ENCODE results near the gene CXCL1.

CXCL1 gene

DNA sequence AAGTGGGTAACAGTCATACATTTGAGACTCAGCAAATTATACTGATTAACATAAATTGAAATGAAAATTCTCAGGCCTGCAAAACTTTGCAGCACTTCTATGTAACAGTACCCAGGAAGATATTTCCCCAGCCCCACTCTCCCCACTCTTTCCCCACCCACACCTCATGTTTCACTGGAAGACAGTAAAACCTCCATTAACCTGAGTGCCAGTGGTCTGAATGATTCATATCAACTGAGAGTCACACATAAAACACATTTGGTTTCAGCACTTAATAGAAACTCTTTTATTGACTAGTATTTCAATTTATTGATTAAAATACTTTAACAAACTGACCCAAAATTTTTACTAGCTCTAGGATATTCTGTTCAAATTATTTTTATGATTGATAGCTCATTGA lies 25.8 kb upstream of the CXCL1 start:
- Mint-ChIP-seq H3K27ac (no peak overlapping the region), H3K4me3 (no peak overlapping the region), H3K4me1 (no peaks in the 10 kb centered on the region), H3K9me3 (no peaks in the 10 kb centered on the region), H3K27me3 (peaks cover 11 to 12% of the 10 kb centered on the region in 2 donors), H3K36me3 (no peaks in the 10 kb centered on the region)
- no peak for ATAC-seq (replicated peaks)
- no peak for DNase-seq

DNA sequence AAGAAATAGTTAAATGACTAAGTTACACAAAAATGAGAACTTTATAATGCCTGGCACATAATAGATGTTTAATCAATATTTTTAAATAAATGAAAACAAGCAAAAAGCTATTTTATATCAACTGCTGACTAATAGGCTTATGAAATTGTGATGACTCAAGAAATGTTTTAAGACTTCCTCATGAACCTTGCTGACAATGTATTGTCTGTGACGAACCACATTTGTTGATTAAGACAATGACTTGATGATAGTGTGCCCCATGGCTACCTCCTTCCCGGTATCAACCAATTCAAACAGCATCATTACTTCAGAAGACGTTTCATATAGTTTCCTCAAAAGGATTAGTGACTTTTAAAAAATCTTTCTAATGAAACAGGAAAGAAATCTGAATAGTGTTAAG lies 24.8 kb upstream of the CXCL1 start:
- H3K36me3 Mint-ChIP-seq, result no peaks in the 10 kb centered on the region
- ATAC-seq (replicated peaks) (no peak), DNase-seq (no peak)
- H3K4me3 Mint-ChIP-seq, result no peak overlapping the region
- no peaks in the 10 kb centered on the region for H3K4me1 Mint-ChIP-seq
- H3K27me3 Mint-ChIP-seq, result peaks cover 4% of the 10 kb centered on the region in 2 donors
- no peak overlapping the region for H3K27ac Mint-ChIP-seq
- H3K9me3 Mint-ChIP-seq, result no peaks in the 10 kb centered on the region

DNA sequence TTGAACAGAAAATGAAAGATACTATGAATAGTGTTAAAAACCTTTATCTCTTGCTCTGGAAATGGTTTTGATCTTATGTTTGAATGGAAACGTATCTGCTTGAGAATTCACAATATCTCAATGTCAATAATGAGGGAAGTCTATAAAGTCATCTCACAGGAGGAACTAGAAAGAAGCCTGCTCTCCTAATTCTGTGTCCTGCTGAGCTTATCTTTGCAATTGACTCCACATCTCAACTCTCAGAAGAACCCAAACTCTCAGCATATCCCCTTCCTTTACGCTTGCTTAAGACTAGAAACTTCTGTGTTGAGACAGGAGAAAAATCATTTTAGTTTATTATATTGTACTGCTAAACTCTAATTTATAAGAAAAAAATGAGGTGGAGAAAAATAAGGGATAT lies 24.4 kb upstream of the CXCL1 start:
- Mint-ChIP-seq H3K4me3 (no peak overlapping the region), H3K27ac (no peak overlapping the region), H3K9me3 (no peaks in the 10 kb centered on the region), H3K4me1 (no peaks in the 10 kb centered on the region), H3K36me3 (no peaks in the 10 kb centered on the region), H3K27me3 (no peaks in the 10 kb centered on the region)
- no peak for DNase-seq
- no peak for ATAC-seq (replicated peaks)

DNA sequence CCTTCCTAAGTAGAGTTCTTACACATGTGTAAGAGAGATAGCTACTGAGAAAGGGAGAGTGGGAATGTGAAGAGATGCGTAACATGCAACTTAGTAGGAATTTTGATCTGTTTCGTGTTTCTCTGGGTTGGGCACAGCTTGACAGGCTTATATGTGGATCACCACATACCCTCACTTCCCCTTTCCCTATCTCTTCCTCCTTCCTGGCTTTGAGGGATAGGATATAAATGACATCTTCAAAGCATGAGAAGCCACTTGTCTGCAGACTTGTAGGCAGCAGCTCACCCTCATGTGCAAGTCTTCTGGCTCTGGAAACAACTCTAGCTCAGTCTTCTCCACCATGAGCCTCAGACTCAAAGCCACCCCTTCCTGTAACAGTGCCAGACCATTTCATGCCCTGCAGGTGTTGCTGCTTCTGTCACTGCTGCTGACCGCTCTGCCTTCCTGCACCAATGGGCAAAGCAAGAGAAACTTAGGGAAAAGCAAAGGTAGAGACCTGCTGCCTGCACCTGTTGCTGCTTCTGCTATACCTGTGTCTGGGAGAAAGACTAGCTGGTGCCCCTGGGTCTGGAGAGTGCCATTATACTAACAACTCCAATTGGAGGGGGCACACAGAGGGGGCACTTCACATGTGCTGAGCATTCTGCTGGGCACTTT lies 21.5 kb upstream of the CXCL1 start:
- Mint-ChIP-seq H3K4me1 (no peaks in the 10 kb centered on the region), H3K27me3 (no peaks in the 10 kb centered on the region), H3K27ac (no peak overlapping the region), H3K4me3 (no peak overlapping the region), H3K9me3 (no peaks in the 10 kb centered on the region), H3K36me3 (no peaks in the 10 kb centered on the region)
- ATAC-seq (replicated peaks) (no peak), DNase-seq (no peak)

DNA sequence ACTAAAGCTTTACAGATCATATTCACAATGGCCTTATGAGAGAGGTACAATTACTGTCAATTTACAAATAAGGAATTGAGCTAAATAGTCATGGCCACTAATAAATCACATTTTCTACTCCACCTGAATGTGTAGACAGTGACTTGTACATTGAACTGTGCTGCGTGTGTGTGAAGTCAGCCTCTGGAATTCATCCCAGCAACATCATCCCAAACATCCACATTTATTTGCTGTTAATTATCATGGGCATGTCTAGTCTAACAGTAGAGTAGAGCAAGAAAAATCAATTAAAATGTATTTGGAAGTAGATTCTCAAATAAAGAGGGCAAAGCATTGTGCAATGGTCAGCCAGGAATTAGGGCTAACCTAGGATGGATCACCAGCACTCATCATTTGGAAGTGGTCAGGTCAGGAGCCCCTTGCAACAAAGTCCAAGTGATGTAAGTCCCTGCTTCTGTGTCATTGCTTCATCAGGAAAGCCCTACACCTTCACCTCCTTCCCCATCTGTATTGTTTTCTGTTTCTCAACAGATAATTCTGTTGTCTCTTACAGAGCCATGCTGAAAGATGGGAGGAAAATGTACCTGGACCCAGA lies 20.9 kb upstream of the CXCL1 start:
- DNase-seq (no peak), ATAC-seq (replicated peaks) (no peak)
- H3K4me3 Mint-ChIP-seq, result no peak overlapping the region
- H3K4me1 Mint-ChIP-seq, result no peaks in the 10 kb centered on the region
- no peak overlapping the region for H3K27ac Mint-ChIP-seq
- H3K27me3 Mint-ChIP-seq, result no peaks in the 10 kb centered on the region
- H3K9me3 Mint-ChIP-seq, result no peaks in the 10 kb centered on the region
- no peaks in the 10 kb centered on the region for H3K36me3 Mint-ChIP-seq

DNA sequence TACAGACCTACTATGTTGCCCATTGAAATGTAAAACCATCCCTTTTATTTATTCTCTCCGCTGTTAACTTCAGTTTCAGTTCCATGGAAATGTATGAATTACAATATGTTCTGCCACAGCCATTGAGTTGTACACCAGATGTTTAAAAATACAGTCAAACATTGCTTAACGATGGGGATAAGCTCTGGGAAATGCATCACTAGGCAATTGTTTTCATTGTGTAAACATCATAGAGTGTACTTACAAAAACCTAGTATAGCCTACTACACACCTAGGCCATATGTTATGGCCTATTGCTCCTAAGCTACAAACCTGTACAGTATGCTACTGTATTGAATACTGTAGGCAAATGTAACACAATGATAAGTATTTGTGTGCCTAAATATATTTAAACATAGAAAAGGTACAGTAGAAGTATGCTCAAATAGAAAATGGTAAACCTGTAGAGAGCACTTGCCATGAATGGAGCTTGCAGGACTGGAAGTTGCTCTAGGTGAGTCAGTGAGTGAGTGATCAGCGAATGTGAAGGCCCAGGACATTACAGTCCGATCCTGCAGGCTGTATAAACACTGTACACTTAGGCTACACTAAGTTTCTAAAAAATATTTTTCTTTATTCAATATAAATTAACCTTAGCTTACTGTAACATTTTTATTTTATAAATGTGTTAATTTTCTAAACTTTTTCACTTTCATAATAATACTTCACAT lies 18.8 kb upstream of the CXCL1 start:
- no peak overlapping the region for H3K27ac Mint-ChIP-seq
- DNase-seq (no peak), ATAC-seq (replicated peaks) (no peak)
- H3K4me3 Mint-ChIP-seq, result no peak overlapping the region
- no peaks in the 10 kb centered on the region for H3K9me3 Mint-ChIP-seq
- H3K36me3 Mint-ChIP-seq, result no peaks in the 10 kb centered on the region
- H3K27me3 Mint-ChIP-seq, result peaks cover 5 to 6% of the 10 kb centered on the region in 2 donors
- H3K4me1 Mint-ChIP-seq, result no peaks in the 10 kb centered on the region

DNA sequence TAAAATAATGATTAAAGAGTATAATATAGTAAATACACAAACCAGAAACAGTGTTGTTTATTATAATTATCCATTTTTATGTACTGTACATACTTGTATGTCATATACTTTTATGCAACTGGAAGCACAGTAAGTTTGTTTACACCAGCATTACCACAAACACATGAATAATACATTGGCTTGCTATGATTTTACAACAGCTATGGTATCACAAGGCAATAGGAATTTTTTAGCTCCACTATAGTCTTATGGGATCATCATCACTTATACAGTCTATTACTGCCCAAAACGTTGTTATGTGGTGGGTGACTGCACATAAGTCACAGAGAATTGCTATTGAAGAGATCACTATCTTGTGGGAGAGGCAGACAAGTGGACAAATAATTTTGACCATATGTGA lies 17.9 kb upstream of the CXCL1 start:
- H3K27me3 Mint-ChIP-seq, result peaks cover 5 to 6% of the 10 kb centered on the region in 2 donors

DNA sequence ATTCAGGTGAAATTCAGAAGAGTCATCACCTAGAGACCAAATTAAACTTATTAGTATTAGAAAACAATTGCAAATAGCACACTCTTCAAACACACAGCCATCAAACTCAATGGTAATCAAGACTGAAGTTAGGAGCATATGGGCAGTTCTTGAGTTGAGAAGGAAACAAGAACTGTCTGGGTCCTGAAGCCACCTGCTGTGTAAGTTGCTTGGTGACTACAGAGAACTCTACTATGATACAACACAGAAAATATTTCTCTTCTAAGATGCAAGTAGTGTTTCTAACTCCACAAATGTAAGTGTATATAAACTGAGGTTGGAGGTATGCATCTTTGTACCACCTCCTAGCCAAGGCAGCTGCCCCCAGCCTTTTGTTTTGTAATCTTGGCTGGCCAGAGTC lies 16.4 kb upstream of the CXCL1 start:
- no peaks in the 10 kb centered on the region for H3K9me3 Mint-ChIP-seq
- H3K4me1 Mint-ChIP-seq, result no peaks in the 10 kb centered on the region
- H3K36me3 Mint-ChIP-seq, result no peaks in the 10 kb centered on the region
- no peak for DNase-seq
- no peak overlapping the region for H3K4me3 Mint-ChIP-seq
- H3K27me3 Mint-ChIP-seq, result peaks cover 5 to 6% of the 10 kb centered on the region in 2 donors
- ATAC-seq (replicated peaks), result no peak
- H3K27ac Mint-ChIP-seq, result peak overlapping the region; percentile 9

More for the DNA sequence above, 17.9 kb upstream of the CXCL1 start:
- no peaks in the 10 kb centered on the region for H3K4me1 Mint-ChIP-seq
- H3K27ac Mint-ChIP-seq, result no peak overlapping the region
- DNase-seq (no peak), ATAC-seq (replicated peaks) (no peak)
- no peaks in the 10 kb centered on the region for H3K36me3 Mint-ChIP-seq
- no peaks in the 10 kb centered on the region for H3K9me3 Mint-ChIP-seq
- no peak overlapping the region for H3K4me3 Mint-ChIP-seq

DNA sequence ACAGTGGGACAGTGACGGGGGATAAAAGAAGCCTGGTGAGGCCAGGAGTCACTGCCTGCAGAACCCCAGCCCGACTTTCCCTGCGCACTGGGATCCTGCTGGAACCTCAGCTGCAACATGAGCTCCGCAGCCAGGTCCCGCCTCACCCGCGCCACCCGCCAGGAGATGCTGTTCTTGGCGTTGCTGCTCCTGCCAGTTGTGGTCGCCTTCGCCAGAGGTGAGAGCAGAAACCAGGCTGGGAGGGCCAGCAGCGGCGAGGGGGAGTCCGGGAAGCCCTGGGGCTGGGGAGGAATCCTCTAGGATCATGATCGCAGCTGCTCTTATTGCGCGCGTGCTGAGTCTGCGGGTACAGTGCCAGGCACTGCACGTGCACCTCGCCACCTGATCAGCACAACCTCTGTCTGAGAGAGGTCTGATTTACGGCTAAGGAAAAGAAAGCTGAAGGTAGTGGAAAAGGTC lies 15.9 kb upstream of the CXCL1 start, which contains the start of gene PF4V1:
TSS of gene PF4V1 (plus strand) at position 51 of the 459 bp plus-strand sequence. CDS start at position 118, 67 bp downstream.
- Mint-ChIP-seq H3K9me3 (no peaks in the 10 kb centered on the region), H3K27ac (peak within 1 kb of the TSS; percentile 9), H3K27me3 (peaks cover 5 to 6% of the 10 kb centered on the region in 2 donors), H3K4me3 (no peak within 1 kb of the TSS), H3K4me1 (no peaks in the 10 kb centered on the region), H3K36me3 (no peaks in the 10 kb centered on the region)
- DNase-seq (no peak), ATAC-seq (replicated peaks) (peak in 1 of 2 donors; percentile 21)

DNA sequence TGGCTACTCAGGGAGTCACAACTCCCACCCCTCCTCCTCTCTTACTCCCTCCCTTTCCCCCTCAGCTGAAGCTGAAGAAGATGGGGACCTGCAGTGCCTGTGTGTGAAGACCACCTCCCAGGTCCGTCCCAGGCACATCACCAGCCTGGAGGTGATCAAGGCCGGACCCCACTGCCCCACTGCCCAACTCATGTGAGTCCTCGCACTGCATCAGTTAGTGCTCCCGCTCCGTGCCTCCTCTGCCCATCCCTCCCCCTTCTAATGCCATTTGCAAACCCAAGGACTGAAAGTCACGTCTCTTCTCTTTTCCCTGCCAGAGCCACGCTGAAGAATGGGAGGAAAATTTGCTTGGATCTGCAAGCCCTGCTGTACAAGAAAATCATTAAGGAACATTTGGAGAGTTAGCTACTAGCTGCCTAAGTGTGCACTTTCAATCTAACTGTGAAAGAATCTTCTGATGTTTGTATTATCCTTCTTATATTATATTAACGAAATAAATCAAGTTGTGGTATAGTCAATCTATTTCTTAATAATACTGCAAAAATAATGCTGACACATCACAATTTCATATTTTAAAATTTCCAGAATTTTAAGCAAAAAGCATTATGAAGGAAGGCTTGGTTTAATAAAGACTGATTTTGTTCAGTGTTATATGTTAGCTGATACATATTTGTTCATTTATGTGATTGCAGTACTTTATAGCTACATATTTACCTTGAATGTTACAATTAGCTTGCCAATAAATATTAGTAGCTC lies 15.3 kb upstream of the CXCL1 start:
- peaks cover 5 to 6% of the 10 kb centered on the region in 2 donors for H3K27me3 Mint-ChIP-seq
- ATAC-seq (replicated peaks) (no peak), DNase-seq (no peak)
- no peak overlapping the region for H3K4me3 Mint-ChIP-seq
- H3K36me3 Mint-ChIP-seq, result no peaks in the 10 kb centered on the region
- no peak overlapping the region for H3K27ac Mint-ChIP-seq
- H3K9me3 Mint-ChIP-seq, result no peaks in the 10 kb centered on the region
- no peaks in the 10 kb centered on the region for H3K4me1 Mint-ChIP-seq

DNA sequence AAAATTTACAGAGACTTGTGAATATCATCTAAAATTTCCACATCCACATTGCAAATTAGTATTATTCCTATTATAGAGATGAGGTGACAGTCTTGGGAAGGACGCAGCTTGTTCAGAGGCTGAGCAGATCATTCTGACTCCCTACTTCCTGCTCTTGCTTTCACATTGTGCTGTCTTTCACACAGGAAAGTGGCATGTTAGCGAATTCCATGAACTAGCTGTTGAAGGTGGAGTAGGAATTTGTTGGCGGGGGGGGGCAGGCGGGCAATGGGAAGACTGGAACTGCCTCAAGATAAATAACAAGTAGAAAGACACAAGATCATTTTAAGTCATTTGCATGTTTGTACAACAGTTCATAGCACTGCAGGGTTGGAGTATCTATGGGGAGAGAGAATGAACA lies 13.8 kb upstream of the CXCL1 start:
- no peak overlapping the region for H3K27ac Mint-ChIP-seq
- no peak for ATAC-seq (replicated peaks)
- no peaks in the 10 kb centered on the region for H3K9me3 Mint-ChIP-seq

DNA sequence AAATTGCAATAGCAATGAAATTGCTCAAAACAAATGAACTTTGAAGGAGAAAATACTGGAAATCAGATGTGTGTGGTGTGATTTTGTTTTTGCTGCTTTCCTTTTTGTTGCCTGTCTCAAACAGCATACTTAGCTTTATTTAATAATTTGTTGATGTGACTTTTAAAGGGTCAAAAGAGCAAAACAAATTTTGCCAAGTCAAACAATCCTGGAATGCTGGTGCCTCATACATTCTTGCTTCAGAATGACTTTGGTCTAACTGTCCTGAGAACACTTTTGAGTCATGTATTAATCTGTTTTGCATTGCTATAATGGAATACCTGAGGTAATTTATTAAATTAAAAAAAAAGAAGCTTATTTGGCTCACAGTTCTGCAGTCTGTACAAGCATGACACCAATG lies 12.7 kb upstream of the CXCL1 start:
- Mint-ChIP-seq H3K4me3 (no peak overlapping the region), H3K27ac (no peak overlapping the region), H3K27me3 (peaks cover 5 to 6% of the 10 kb centered on the region in 2 donors), H3K9me3 (no peaks in the 10 kb centered on the region), H3K4me1 (no peaks in the 10 kb centered on the region), H3K36me3 (no peaks in the 10 kb centered on the region)
- no peak for DNase-seq
- no peak for ATAC-seq (replicated peaks)

More for the DNA sequence above, 13.8 kb upstream of the CXCL1 start:
- Mint-ChIP-seq H3K4me3 (no peak overlapping the region), H3K36me3 (no peaks in the 10 kb centered on the region), H3K27me3 (peaks cover 5 to 6% of the 10 kb centered on the region in 2 donors), H3K4me1 (no peaks in the 10 kb centered on the region)
- DNase-seq, result no peak

DNA sequence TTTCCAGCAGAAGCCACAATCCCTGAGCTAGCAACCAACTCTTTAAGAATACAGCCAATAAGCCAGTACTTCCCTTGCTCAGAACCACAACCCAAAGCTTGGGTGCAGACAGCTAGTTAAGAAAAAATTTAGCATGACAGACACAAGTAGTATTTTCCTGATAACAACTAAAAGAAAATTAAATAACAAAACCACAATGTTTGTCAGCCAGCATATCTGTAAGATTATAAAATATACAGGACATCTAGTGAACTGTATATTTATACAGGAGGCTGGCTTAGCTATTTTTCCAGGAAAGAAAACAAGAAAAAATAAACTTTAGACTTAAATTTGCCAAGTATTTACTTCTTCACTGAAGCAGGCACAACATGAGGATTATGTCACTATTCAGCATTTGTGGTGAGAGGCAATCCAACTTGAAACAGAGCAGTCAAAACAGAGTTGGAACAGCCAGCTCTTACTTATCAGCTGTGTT lies 9.5 kb upstream of the CXCL1 start:
- DNase-seq (no peak), ATAC-seq (replicated peaks) (no peak)
- Mint-ChIP-seq H3K27ac (no peak overlapping the region), H3K36me3 (no peaks in the 10 kb centered on the region), H3K9me3 (no peaks in the 10 kb centered on the region), H3K4me1 (no peaks in the 10 kb centered on the region), H3K27me3 (peaks cover 5 to 8% of the 10 kb centered on the region in 2 donors), H3K4me3 (no peak overlapping the region)

DNA sequence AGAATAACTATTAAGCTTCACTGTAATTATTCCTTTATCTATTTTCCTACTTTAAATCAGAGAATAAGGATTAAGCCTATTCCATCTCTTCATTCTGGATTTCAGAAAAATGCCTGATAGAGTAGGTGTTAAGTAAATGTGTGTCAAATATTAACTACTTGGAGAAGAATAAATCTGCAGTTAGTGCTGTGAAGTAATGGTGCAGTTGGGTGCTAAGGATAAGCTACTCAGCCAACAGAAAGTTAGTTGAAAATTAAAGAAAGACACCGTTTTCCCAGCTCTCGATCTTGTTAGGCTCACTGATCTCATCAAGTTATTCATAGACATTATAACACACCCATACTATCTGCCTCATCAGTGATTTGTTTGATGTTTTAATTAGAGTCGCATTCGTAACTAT lies 9.0 kb upstream of the CXCL1 start:
- Mint-ChIP-seq H3K36me3 (no peaks in the 10 kb centered on the region), H3K27ac (no peak overlapping the region), H3K4me3 (no peak overlapping the region), H3K9me3 (no peaks in the 10 kb centered on the region), H3K4me1 (no peaks in the 10 kb centered on the region), H3K27me3 (peaks cover 5 to 8% of the 10 kb centered on the region in 2 donors)
- DNase-seq, result no peak
- no peak for ATAC-seq (replicated peaks)
